ENCODE results near the gene TYRO3. TPM values are rescaled to one million over a fixed set of nuclear protein-coding genes. Genes with fewer than 3 reads are reported as not detected.
"Not testable (repeated sequence)": the region's sequence is repeated elsewhere in the genome, so short reads cannot be mapped to it uniquely, and the experiment has no call there.

The TYRO3 gene
- total RNA-seq, 2 donors from 2014 or later, result 3.2 to 6.0 TPM

- H3K9me3 ChIP-seq, result no peaks in the 10 kb centered on the region
- H3K27ac ChIP-seq, result no peak overlapping the region
- no peaks in the 10 kb centered on the region for H3K27me3 ChIP-seq
- H3K4me3 ChIP-seq, result no peak overlapping the region
- no peaks in the 10 kb centered on the region for H3K36me3 ChIP-seq
- no peak overlapping the region for H3K9ac ChIP-seq (ENCODE audit: low read depth in 2 of 2, low read length in 2 of 2)
- TF ChIP-seq, protein P1, sequence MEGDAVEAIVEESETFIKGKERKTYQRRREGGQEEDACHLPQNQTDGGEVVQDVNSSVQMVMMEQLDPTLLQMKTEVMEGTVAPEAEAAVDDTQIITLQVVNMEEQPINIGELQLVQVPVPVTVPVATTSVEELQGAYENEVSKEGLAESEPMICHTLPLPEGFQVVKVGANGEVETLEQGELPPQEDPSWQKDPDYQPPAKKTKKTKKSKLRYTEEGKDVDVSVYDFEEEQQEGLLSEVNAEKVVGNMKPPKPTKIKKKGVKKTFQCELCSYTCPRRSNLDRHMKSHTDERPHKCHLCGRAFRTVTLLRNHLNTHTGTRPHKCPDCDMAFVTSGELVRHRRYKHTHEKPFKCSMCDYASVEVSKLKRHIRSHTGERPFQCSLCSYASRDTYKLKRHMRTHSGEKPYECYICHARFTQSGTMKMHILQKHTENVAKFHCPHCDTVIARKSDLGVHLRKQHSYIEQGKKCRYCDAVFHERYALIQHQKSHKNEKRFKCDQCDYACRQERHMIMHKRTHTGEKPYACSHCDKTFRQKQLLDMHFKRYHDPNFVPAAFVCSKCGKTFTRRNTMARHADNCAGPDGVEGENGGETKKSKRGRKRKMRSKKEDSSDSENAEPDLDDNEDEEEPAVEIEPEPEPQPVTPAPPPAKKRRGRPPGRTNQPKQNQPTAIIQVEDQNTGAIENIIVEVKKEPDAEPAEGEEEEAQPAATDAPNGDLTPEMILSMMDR (IDR thresholded peaks at IDR 0.05), result no peak
- no peak for DNase-seq
- H3K4me1 ChIP-seq, result no peaks in the 10 kb centered on the region
- intact Hi-C loops (cut with DNase I), result no loop called here
Observed at GRCh38 chr15:41567862-41568261, 8.8 kb downstream of the TYRO3 start.

DNA sequence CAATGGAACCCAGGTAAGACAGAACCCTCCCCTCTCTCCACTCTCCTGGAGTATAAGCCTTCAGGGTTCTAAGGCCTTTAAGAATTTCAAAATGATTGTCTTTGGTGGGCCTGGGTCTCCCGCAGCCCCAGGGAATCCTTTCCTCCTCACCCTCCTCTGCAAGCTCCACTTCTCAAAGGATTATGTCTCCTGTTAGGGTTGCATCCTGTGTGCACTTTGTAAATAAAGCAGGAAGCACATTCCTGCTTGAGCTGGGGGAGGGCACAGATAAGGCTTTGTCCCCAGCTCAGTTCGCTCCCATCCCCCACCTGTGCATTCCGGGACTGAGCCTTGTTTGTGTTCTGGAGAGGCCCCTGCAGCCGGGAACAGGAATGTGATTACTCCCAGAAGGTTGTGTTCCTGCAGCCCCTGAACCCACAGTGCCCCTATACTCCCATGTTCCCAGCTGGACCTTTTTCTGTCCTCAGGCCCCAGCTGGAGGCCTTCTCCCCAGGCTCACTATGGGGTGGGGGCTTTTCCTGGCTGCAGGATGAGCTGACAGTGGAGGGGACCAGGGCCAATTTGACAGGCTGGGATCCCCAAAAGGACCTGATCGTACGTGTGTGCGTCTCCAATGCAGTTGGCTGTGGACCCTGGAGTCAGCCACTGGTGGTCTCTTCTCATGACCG is 9.5 kb downstream of the TYRO3 start:
- Histone ChIP-seq H3K27ac (no peak overlapping the region), H3K36me3 (no peaks in the 10 kb centered on the region), H3K4me3 (no peak overlapping the region), H3K9me3 (no peaks in the 10 kb centered on the region), H3K27me3 (no peaks in the 10 kb centered on the region), H3K4me1 (no peaks in the 10 kb centered on the region), H3K9ac (ENCODE audit: low read depth in 2 of 2, low read length in 2 of 2) (no peak overlapping the region)
- intact Hi-C loops (cut with DNase I), result no loop called here
- TF ChIP-seq, protein P1 (IDR thresholded peaks at IDR 0.05), result no peak
- DNase-seq, result no peak

- intact Hi-C loops (cut with DNase I); H3K27ac ChIP-seq: not testable (repeated sequence)
Observed at GRCh38 chr15:41569232-41569631, 10.2 kb downstream of the TYRO3 start.

GRCh38 chr15:41570764-41571163 is 11.8 kb downstream of the TYRO3 start:
- H3K9ac ChIP-seq (ENCODE audit: low read depth in 2 of 2, low read length in 2 of 2), result no peak overlapping the region
- DNase-seq, result no peak
- H3K4me3 ChIP-seq, result no peak overlapping the region
- TF ChIP-seq, protein P1 (IDR thresholded peaks at IDR 0.05), result no peak
- no peaks in the 10 kb centered on the region for H3K36me3 ChIP-seq
- intact Hi-C loops (cut with DNase I), result no loop called here
- no peaks in the 10 kb centered on the region for H3K9me3 ChIP-seq
- no peaks in the 10 kb centered on the region for H3K4me1 ChIP-seq
- no peak overlapping the region for H3K27ac ChIP-seq
- H3K27me3 ChIP-seq, result no peaks in the 10 kb centered on the region

More at GRCh38 chr15:41569232-41569631, 10.2 kb downstream of the TYRO3 start:
- H3K9me3 ChIP-seq; H3K36me3 ChIP-seq; H3K27me3 ChIP-seq; H3K4me1 ChIP-seq; H3K4me3 ChIP-seq; H3K9ac ChIP-seq (ENCODE audit: low read depth in 2 of 2, low read length in 2 of 2); DNase-seq: not testable (repeated sequence)

DNA sequence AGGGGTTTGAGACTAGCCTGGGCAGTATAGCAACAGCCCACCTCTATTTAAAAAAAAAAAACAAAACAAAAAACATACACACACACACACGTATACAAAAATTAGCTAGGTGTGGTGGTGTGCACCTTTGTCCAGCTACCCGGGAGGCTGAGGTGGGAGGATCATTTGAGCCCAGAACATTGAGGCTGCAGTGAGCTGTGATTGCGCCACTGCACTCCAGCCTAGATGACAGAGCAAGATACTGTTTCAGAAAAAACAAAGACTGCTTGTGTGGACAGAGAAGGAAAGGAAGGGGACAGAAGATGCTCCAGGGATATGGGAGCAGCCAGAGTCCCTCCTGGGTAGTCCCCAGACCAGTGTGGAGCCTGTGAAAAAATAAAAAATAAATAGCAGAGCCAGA is 12.9 kb downstream of the TYRO3 start:
- Histone ChIP-seq H3K4me1 (no peaks in the 10 kb centered on the region), H3K27ac (no peak overlapping the region), H3K27me3 (no peaks in the 10 kb centered on the region), H3K9ac (ENCODE audit: low read depth in 2 of 2, low read length in 2 of 2) (no peak overlapping the region), H3K36me3 (no peaks in the 10 kb centered on the region), H3K9me3 (no peaks in the 10 kb centered on the region), H3K4me3 (no peak overlapping the region)
- intact Hi-C loops (cut with DNase I), result no loop called here
- TF ChIP-seq, protein P1 (IDR thresholded peaks at IDR 0.05), result no peak
- no peak for DNase-seq

- DNase-seq, result no peak
- TF ChIP-seq, protein P1 (IDR thresholded peaks at IDR 0.05), result no peak
- H3K9me3 ChIP-seq, result no peaks in the 10 kb centered on the region
- no peaks in the 10 kb centered on the region for H3K36me3 ChIP-seq
- no peak overlapping the region for H3K4me3 ChIP-seq
- intact Hi-C loops (cut with DNase I), result no loop called here
- H3K9ac ChIP-seq (ENCODE audit: low read depth in 2 of 2, low read length in 2 of 2), result no peak overlapping the region
- no peaks in the 10 kb centered on the region for H3K27me3 ChIP-seq
- H3K4me1 ChIP-seq, result no peaks in the 10 kb centered on the region
- H3K27ac ChIP-seq, result no peak overlapping the region
Observed at GRCh38 chr15:41572866-41573265, 13.9 kb downstream of the TYRO3 start.
